IMR-90 (cell line): Measurements from ENCODE around the gene RAB2B. TPM values are rescaled to one million over a fixed set of nuclear protein-coding genes. Genes with fewer than 3 reads are reported as not detected.

Experiments
- ATAC-seq: fragments of 200-7000 bp; cut with Tn5 transposase; 2 replicates; pipeline ENCODE4 v1.9.1; 2020; ENCODE audit warnings: low read depth, mild to moderate bottlenecking, moderate library complexity
- Bru-seq: library from RNA; stranded (reverse); fragments of 400-500 nt; gene quantifications from one replicate; lab custom pipeline; 2021; lab: Mats Ljungman, UMichigan
- BruChase-seq, 2 experiments: library from RNA; stranded (reverse); fragments of 400-500 nt; gene quantifications; one replicate each; lab custom pipeline; 2021; lab: Mats Ljungman, UMichigan
- BruUV-seq: library from RNA; stranded (reverse); fragments of 400-500 nt; replicated peaks from 2 replicates; lab custom pipeline; 2021; lab: Mats Ljungman, UMichigan
- CTCF ChIA-PET: fragments of 300-600 bp; formaldehyde crosslinking; extraction: SDS; loops from one replicate; lab custom pipeline; 2021; ENCODE audit warnings: antibody characterized with exemption; lab: Yijun Ruan, JAX
- POLR2A ChIA-PET: fragments of 300-600 bp; sonication (Branson Sonifier 250); formaldehyde crosslinking; loops from one replicate; lab custom pipeline; 2022; ENCODE audit warnings: antibody characterized with exemption; ENCODE audit not compliant: unreplicated experiment; lab: Charles Lee
- DNase-seq: peaks from one replicate; pipeline ENCODE4 v3.0.0; 2013
- H2AFZ ChIP-seq: replicated peaks from 2 replicates; pipeline ENCODE3; 2013; ENCODE audit warnings: low read length, mild to moderate bottlenecking; ENCODE audit not compliant: poor library complexity
- H2AK5ac ChIP-seq: 2 replicates; pipeline ENCODE4 v1.6.1; 2013; ENCODE audit warnings: low read depth, low read length, inconsistent platforms
- H2AK9ac ChIP-seq: replicated peaks from 2 replicates; pipeline ENCODE3; 2013; ENCODE audit warnings: mild to moderate bottlenecking, low read depth, low read length, moderate library complexity; ENCODE audit not compliant: poor library complexity
- H2BK120ac ChIP-seq: 2 replicates; pipeline ENCODE4 v1.6.1; 2013; ENCODE audit warnings: low read depth, low read length, inconsistent platforms
- H2BK15ac ChIP-seq: 3 replicates; pipeline ENCODE4 v1.6.1; 2013; ENCODE audit warnings: low read depth, low read length, inconsistent platforms
- H2BK20ac ChIP-seq: 2 replicates; pipeline ENCODE4 v1.6.1; 2013; ENCODE audit warnings: low read depth, mild to moderate bottlenecking, inconsistent platforms, low read length, moderate library complexity
- H2BK5ac ChIP-seq: 2 replicates; pipeline ENCODE4 v1.6.1; 2013; ENCODE audit warnings: mild to moderate bottlenecking, low read depth, low read length, inconsistent platforms; ENCODE audit not compliant: poor library complexity, severe bottlenecking
- H3K14ac ChIP-seq: replicated peaks from 2 replicates; pipeline ENCODE4 v1.6.1; 2013; ENCODE audit warnings: low read depth, low read length, inconsistent platforms
- H3K18ac ChIP-seq: 2 replicates; pipeline ENCODE4 v1.6.1; 2013; ENCODE audit warnings: low read depth, low read length, control low read depth
- H3K23ac ChIP-seq: 2 replicates; pipeline ENCODE4 v1.6.1; 2013; ENCODE audit warnings: low read depth, low read length, inconsistent platforms
- H3K27ac ChIP-seq: 2 replicates; pipeline ENCODE4 v1.5.1; 2013; ENCODE audit warnings: mild to moderate bottlenecking, control low read depth, low read length; ENCODE audit not compliant: insufficient read depth
- H3K27me3 ChIP-seq: 2 replicates; pipeline ENCODE4 v1.6.1; 2013; ENCODE audit warnings: low read length; ENCODE audit not compliant: control insufficient read depth, insufficient read depth
- H3K36me3 ChIP-seq: 2 replicates; pipeline ENCODE4 v1.6.1; 2013; ENCODE audit warnings: low read length, mixed read lengths; ENCODE audit not compliant: control insufficient read depth, insufficient read depth
- H3K4ac ChIP-seq: 2 replicates; pipeline ENCODE4 v1.6.1; 2013; ENCODE audit warnings: low read depth, low read length, inconsistent platforms
- H3K4me1 ChIP-seq: 2 replicates; pipeline ENCODE4 v1.6.1; 2013; ENCODE audit warnings: low read length, mixed read lengths; ENCODE audit not compliant: control insufficient read depth, insufficient read depth
- H3K4me2 ChIP-seq: 2 replicates; pipeline ENCODE4 v1.6.1; 2013; ENCODE audit warnings: low read depth, mild to moderate bottlenecking, control low read depth, low read length, moderate library complexity
- H3K4me3 ChIP-seq: 2 replicates; pipeline ENCODE4 v1.5.1; 2013; ENCODE audit warnings: low read depth, mild to moderate bottlenecking, control low read depth, low read length, moderate library complexity; ENCODE audit not compliant: insufficient read depth
- H3K56ac ChIP-seq: 2 replicates; pipeline ENCODE4 v1.6.1; 2013; ENCODE audit warnings: low read length, inconsistent platforms; ENCODE audit not compliant: insufficient read depth; ENCODE audit errors: extremely low read depth
- H3K79me1 ChIP-seq, 2 experiments: 2 replicates each; pipeline ENCODE4 v1.6.1; 2013; ENCODE audit warnings: low read length in 2 of 2, inconsistent platforms in 1 of 2, low read depth in 1 of 2
- H3K9ac ChIP-seq: 2 replicates; pipeline ENCODE4 v1.6.1; 2013; ENCODE audit warnings: low read depth, low read length, control low read depth
- H3K9me1 ChIP-seq: 2 replicates; pipeline ENCODE4 v1.6.1; 2013; ENCODE audit warnings: low read length, inconsistent platforms; ENCODE audit not compliant: insufficient read depth
- H3K9me3 ChIP-seq: 2 replicates; pipeline ENCODE4 v1.6.1; 2013; ENCODE audit warnings: low read length; ENCODE audit not compliant: control insufficient read depth, insufficient read depth
- H4K20me1 ChIP-seq: 2 replicates; pipeline ENCODE4 v1.6.1; 2013; ENCODE audit warnings: low read length, inconsistent platforms; ENCODE audit not compliant: insufficient read depth
- H4K5ac ChIP-seq: 2 replicates; pipeline ENCODE4 v1.6.1; 2013; ENCODE audit warnings: mild to moderate bottlenecking, low read depth, low read length, control low read depth
- H4K8ac ChIP-seq, 2 experiments: 2 replicates each; pipeline ENCODE4 v1.6.1; 2013; ENCODE audit warnings: low read depth in 2 of 2, low read length in 2 of 2, control low read depth in 1 of 2, inconsistent platforms in 1 of 2
- H4K91ac ChIP-seq: 2 replicates; pipeline ENCODE4 v1.6.1; 2013; ENCODE audit warnings: low read depth, low read length, inconsistent platforms; ENCODE audit not compliant: insufficient read depth
- CEBPB ChIP-seq: IDR thresholded peaks from 2 replicates; pipeline ENCODE4 v1.6.1; 2012; ENCODE audit warnings: low read depth, low read length, improper control_type of control experiment
- CHD1 ChIP-seq: IDR thresholded peaks from 2 replicates; pipeline ENCODE4 v1.6.1; 2012; ENCODE audit warnings: low read depth, low read length, improper control_type of control experiment
- CTCF ChIP-seq: conservative IDR thresholded peaks from 2 replicates; pipeline ENCODE4 v1.5.1; 2012; ENCODE audit warnings: mild to moderate bottlenecking, low read depth, low read length, improper control_type of control experiment
- ELK1 ChIP-seq: fragments of 150-350 bp; IDR thresholded peaks from 2 replicates; pipeline ENCODE4 v1.6.1; 2016; ENCODE audit warnings: low read depth, mild to moderate bottlenecking, low read length, moderate library complexity, borderline replicate concordance
- MAFK ChIP-seq: IDR thresholded peaks from 2 replicates; pipeline ENCODE4 v1.6.1; 2012; ENCODE audit warnings: low read depth, low read length, improper control_type of control experiment
- MAZ ChIP-seq: IDR thresholded peaks from 2 replicates; pipeline ENCODE4 v1.6.1; 2012; ENCODE audit warnings: low read depth, mild to moderate bottlenecking, low read length, improper control_type of control experiment, moderate library complexity, borderline replicate concordance
- MXI1 ChIP-seq: IDR thresholded peaks from 2 replicates; pipeline ENCODE4 v1.6.1; 2012; ENCODE audit warnings: low read depth, mild to moderate bottlenecking, low read length, moderate library complexity, borderline replicate concordance
- NFE2L2 ChIP-seq: fragments of 150-350 bp; IDR thresholded peaks from 2 replicates; pipeline ENCODE4 v1.6.1; 2016; ENCODE audit warnings: low read depth, mild to moderate bottlenecking, low read length
- POLR2A ChIP-seq: IDR thresholded peaks from 2 replicates; pipeline ENCODE4 v1.6.1; 2012; ENCODE audit warnings: mild to moderate bottlenecking, low read depth, low read length
- RAD21 ChIP-seq: IDR thresholded peaks from 2 replicates; pipeline ENCODE4 v1.6.1; 2012; ENCODE audit warnings: low read length, improper control_type of control experiment
- RCOR1 ChIP-seq: IDR thresholded peaks from 2 replicates; pipeline ENCODE4 v1.6.1; 2012; ENCODE audit warnings: mild to moderate bottlenecking, low read length, improper control_type of control experiment; ENCODE audit not compliant: insufficient replicate concordance
- SMC3 ChIP-seq: fragments of 150-350 bp; IDR thresholded peaks from 2 replicates; pipeline ENCODE4 v1.6.1; 2016; ENCODE audit warnings: low read depth, mild to moderate bottlenecking, antibody characterized with exemption, low read length, moderate library complexity
- WGBS, 2 experiments: methylation state at CpG; one replicate each; pipeline versions ENCODE4 v1.1.5 to v1.1.7; 2013; ENCODE audit warnings: missing lambda C conversion rate in 2 of 2; ENCODE audit not compliant: insufficient read length in 1 of 2; ENCODE audit errors: extremely low coverage in 2 of 2; 5-methylcytosine and 5-hydroxymethylcytosine counted together
- dilution Hi-C: fragments of 300-500 bp; cut with HindIII; formaldehyde crosslinking; loops from one replicate; pipeline ENCODE4 v1.14.3; 2018; ENCODE audit warnings: low sequenced_read_pairs; ENCODE audit not compliant: unreplicated experiment
- in situ Hi-C: fragments of 300-500 bp; cut with MboI; formaldehyde crosslinking; loops from 3 replicates; pipeline ENCODE4 v1.14.3; 2019; ENCODE audit warnings: low sequenced_read_pairs, inconsistent platforms, mixed read lengths
- intact Hi-C: fragments of 100-400 bp; cut with micrococcal nuclease; formaldehyde crosslinking; loops from 2 replicates; pipeline ENCODE4 v1.10.0; 2022
- long read RNA-seq: library from polyadenylated mRNA; unstranded; transcript quantifications from one replicate; pipeline ENCODE4 v2.0.0, GENCODE V29; 2021; ENCODE audit not compliant: unreplicated experiment
- polyA plus RNA-seq, 3 experiments: library from polyadenylated mRNA; depleted of rRNA; stranded (reverse); fragments of >200 nt; gene quantifications; 2 replicates each; pipeline ENCODE4 v1.2.3, GENCODE V29; 2012; ENCODE audit warnings: low replicate concordance in 1 of 3
- total RNA-seq: library from RNA; depleted of rRNA; stranded (reverse); fragments of >200 nt; gene quantifications from 2 replicates; pipeline ENCODE4 v1.2.3, GENCODE V29; 2012; rRNA removed

RAB2B gene
- total RNA-seq (25.0 and 26.2 TPM in 2 replicates), polyA plus RNA-seq (2012; rRNA removed) (13.7 and 17.1 TPM in 2 replicates), Bru-seq, nascent RNA (percentile 78 among the genes with signal in this experiment), BruChase-seq, experiment 1, labeled RNA remaining after a 6-hour chase (percentile 88 among the genes with signal in this experiment), BruChase-seq, experiment 2, labeled RNA remaining after a 2-hour chase (percentile 85 among the genes with signal in this experiment)
- polyA plus RNA-seq (2012; cell fraction: cytosol; rRNA removed), result 4.8 TPM in 2 replicates
- polyA plus RNA-seq (2012; cell fraction: nucleus; rRNA removed; ENCODE audit: low replicate concordance), result 4.2 and 20.8 TPM in 2 replicates
- long read RNA-seq, partial matches to known transcripts, result 0 of 5 reads
- long read RNA-seq, other reads (novel, unspliced or antisense), result 4 of 5 reads

DNA sequence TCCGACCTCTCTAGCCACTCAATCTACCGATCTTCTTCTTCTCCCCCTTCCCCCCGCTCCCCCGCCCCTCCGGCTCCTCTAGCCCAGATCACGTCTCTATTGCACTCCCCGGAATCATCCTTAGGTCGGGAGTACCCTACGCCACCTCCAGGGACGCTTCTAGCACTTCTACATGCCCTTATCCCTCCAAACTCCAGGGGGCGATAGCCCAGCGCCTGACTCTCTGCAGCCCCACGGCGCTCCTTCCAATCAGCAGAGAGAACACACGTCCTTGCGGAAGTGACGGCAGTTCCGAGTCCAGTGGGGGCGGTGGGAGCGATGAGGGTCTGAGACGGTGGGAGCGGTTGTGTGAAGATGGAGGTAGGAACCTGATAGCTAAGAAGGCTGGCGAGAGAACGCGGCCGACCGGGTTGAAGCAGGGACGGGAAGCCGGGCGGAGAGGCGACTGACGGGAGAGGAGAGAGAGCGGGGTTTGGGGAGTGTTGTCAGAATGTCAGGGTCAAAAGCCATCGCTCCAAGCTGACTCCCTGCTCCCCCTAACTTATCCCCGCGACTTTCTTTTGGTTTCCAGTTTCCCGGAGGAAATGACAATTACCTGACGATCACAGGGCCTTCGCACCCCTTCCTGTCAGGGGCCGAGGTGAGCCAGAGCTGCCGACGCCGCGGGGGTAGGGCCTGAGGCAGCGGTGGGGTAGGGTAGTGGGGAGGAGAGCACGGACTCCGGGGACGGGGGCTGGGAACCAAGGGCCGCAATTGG lies at the start of gene RAB2B, which contains the start of gene TOX4:
Gene RAB2B (minus strand): TSS at position 35 of the 757 bp plus-strand sequence. CDS start 87 bp downstream, outside the sequence.
Gene TOX4 (plus strand): TSS at position 271 of the 757 bp plus-strand sequence. CDS start 84 bp downstream, at position 355.
- Histone ChIP-seq H3K4me3 (peak within 1 kb of the TSS; percentile 90), H2BK15ac (peak within 1 kb of the TSS; percentile 53; the same call in 1 of the 3 replicates), H3K4ac (peak within 1 kb of the TSS; percentile 93), H3K18ac (peak within 1 kb of the TSS; percentile 82), H4K5ac (peak within 1 kb of the TSS; percentile 93), H3K9me1 (no peaks in the 10 kb centered on the region), H3K56ac (peak within 1 kb of the TSS; percentile 80), H3K9me3 (no peaks in the 10 kb centered on the region), H2AFZ (peak within 1 kb of the TSS; percentile 95), H2AK9ac (peak within 1 kb of the TSS; percentile 90), H3K36me3 (peaks cover 5% of the 10 kb centered on the region), H3K4me1 (no peaks in the 10 kb centered on the region; the same call in 1 of the 2 replicates), H4K20me1 (no peaks in the 10 kb centered on the region), H3K9ac (peak within 1 kb of the TSS; percentile 90), H3K23ac (peak within 1 kb of the TSS; percentile 73), H3K4me2 (peak within 1 kb of the TSS; percentile 96), H4K8ac (peak within 1 kb of the TSS; percentile 87 to 98; a peak in 3 of 4 replicates), H2AK5ac (0 out of 2 replicates have a peak within 1 kb of the TSS, but pooled peaks have one; percentile 40), H3K27ac (peak within 1 kb of the TSS; percentile 90), H2BK120ac (peak within 1 kb of the TSS; percentile 79), H3K27me3 (no peaks in the 10 kb centered on the region), H4K91ac (peak within 1 kb of the TSS; percentile 89), H2BK20ac (no peak within 1 kb of the TSS; the same call in 1 of the 2 replicates), H2BK5ac (peak within 1 kb of the TSS; percentile 82), H3K79me1 (peaks cover 8 to 34% of the 10 kb centered on the region in 2 experiments), H3K14ac (peak within 1 kb of the TSS; percentile 84)
- dilution Hi-C loops (no loop called here), in situ Hi-C loops (no loop called here), intact Hi-C loops (loop anchor here (1.0 to 2.0 kb wide), 3 partner anchors 21 to 80 kb away; partner anchors contain the start of gene CHD8)
- ChIA-PET POLR2A (interaction anchor here (0.6 kb wide), 1 partner anchor 24 kb away, joined by 3 read pairs; no protein-coding TSS in a partner anchor), CTCF (interaction anchor here (1.5 to 2.7 kb wide), 2 partner anchors 21 to 40 kb away, joined by 3 to 10 read pairs; no protein-coding TSS in a partner anchor)
- no TSS peak for BruUV-seq
- DNase-seq, result peak; percentile 99
- 0% methylated on average over 5 of the region's 49 CpGs; no CpG with 5 or more reads in 1 of the 2 experiments for WGBS, 2 experiments
- peak; percentile 100 for ATAC-seq
- TF ChIP-seq CTCF (peak; percentile 100; the same call in 1 of the 2 replicates), CEBPB (no peak), RCOR1 (peak; percentile 64), RAD21 (peak; percentile 53; the same call in 1 of the 2 replicates), MXI1 (0 out of 2 replicates have a peak, but pooled peaks have one; percentile 21), ELK1 (no peak), MAZ (peak; percentile 91; the same call in 1 of the 2 replicates), MAFK (no peak), SMC3 (peak; percentile 58), POLR2A (peak; percentile 95), NFE2L2 (no peak), CHD1 (peak; percentile 82; the same call in 1 of the 2 replicates)
